GM23338 (cell line): ENCODE data around the gene BTBD3. TPM values are rescaled to one million over a fixed set of nuclear protein-coding genes. Genes with fewer than 3 reads are reported as not detected.

Experiments used
- ATAC-seq: fragments of 200-7000 bp; cut with Tn5 transposase; 3 replicates; pipeline ENCODE4 v1.9.1; 2020
- DNase-seq: peaks from one replicate; pipeline ENCODE4 v3.0.0-alpha.2; 2015; ENCODE audit warnings: low spot score
- H2AFZ ChIP-seq: fragments of 200-600 bp; sonication (generic); 2 replicates; pipeline ENCODE4 v1.8.0; 2016; ENCODE audit warnings: antibody characterized with exemption, mild to moderate bottlenecking, moderate library complexity
- H3F3A ChIP-seq: fragments of 200-600 bp; sonication (generic); replicated peaks from 2 replicates; pipeline ENCODE4 v1.8.0; 2017; ENCODE audit warnings: antibody characterized with exemption, mixed run types, low read depth
- H3K27ac ChIP-seq: fragments of 200-600 bp; sonication (generic); 2 replicates; pipeline ENCODE4 v1.6.1; 2016; ENCODE audit warnings: low read depth
- H3K27me3 ChIP-seq: fragments of 200-600 bp; sonication (generic); 2 replicates; pipeline ENCODE4 v1.8.0; 2016; ENCODE audit warnings: mild to moderate bottlenecking, mixed run types, moderate library complexity; ENCODE audit not compliant: insufficient read depth
- H3K36me3 ChIP-seq: fragments of 200-600 bp; sonication (generic); 2 replicates; pipeline ENCODE4 v1.8.0; 2016; ENCODE audit warnings: mild to moderate bottlenecking; ENCODE audit not compliant: insufficient read depth
- H3K4me1 ChIP-seq: fragments of 200-600 bp; sonication (generic); 2 replicates; pipeline ENCODE4 v1.8.0; 2016; ENCODE audit warnings: mild to moderate bottlenecking, moderate library complexity; ENCODE audit not compliant: insufficient read depth
- H3K4me2 ChIP-seq: fragments of 200-600 bp; sonication (generic); 2 replicates; pipeline ENCODE4 v1.7.1; 2017; ENCODE audit warnings: mixed run types
- H3K4me3 ChIP-seq: fragments of 200-600 bp; sonication (generic); 2 replicates; pipeline ENCODE4 v1.6.1; 2016; ENCODE audit warnings: mixed run types
- H3K79me2 ChIP-seq: fragments of 200-600 bp; sonication (generic); replicated peaks from 2 replicates; pipeline ENCODE4 v1.8.0; 2017; ENCODE audit warnings: mild to moderate bottlenecking; ENCODE audit not compliant: insufficient read depth
- H3K9me2 ChIP-seq: fragments of 200-600 bp; sonication (generic); 2 replicates; pipeline ENCODE4 v1.8.0; 2017; ENCODE audit not compliant: insufficient read depth
- H4K20me1 ChIP-seq: fragments of 200-600 bp; sonication (generic); replicated peaks from 2 replicates; pipeline ENCODE4 v1.8.0; 2017; ENCODE audit warnings: mild to moderate bottlenecking; ENCODE audit not compliant: insufficient read depth
- H3K27ac Mint-ChIP-seq: 2 replicates; pipeline ENCODE4 v1.8.0; 2020; ENCODE audit warnings: inconsistent platforms, mild to moderate bottlenecking, moderate library complexity, mixed read lengths
- H3K27me3 Mint-ChIP-seq: 3 replicates; pipeline ENCODE4 v1.8.0; 2022; ENCODE audit warnings: low read depth, mild to moderate bottlenecking, moderate library complexity, mixed read lengths, inconsistent platforms; ENCODE audit not compliant: insufficient read depth, poor library complexity
- H3K36me3 Mint-ChIP-seq: 3 replicates; pipeline ENCODE4 v1.8.0; 2021; ENCODE audit warnings: low read depth, mild to moderate bottlenecking, inconsistent platforms, moderate library complexity, mixed read lengths
- H3K4me1 Mint-ChIP-seq: 3 replicates; pipeline ENCODE4 v1.8.0; 2020; ENCODE audit warnings: mild to moderate bottlenecking, inconsistent platforms, mixed read lengths
- H3K4me3 Mint-ChIP-seq: 3 replicates; pipeline ENCODE4 v1.8.0; 2021; ENCODE audit warnings: moderate library complexity, mild to moderate bottlenecking, inconsistent platforms, mixed read lengths
- H3K9me3 Mint-ChIP-seq: 3 replicates; pipeline ENCODE4 v1.8.0; 2020; ENCODE audit warnings: moderate library complexity, mild to moderate bottlenecking, inconsistent platforms, mixed read lengths
- CREB1 ChIP-seq: fragments of 250-450 bp; sonication (Bioruptor Pico); IDR thresholded peaks from 2 replicates; pipeline ENCODE4 v1.5.0; 2020; ENCODE audit warnings: low read depth, mild to moderate bottlenecking, moderate library complexity
- CTCF ChIP-seq, 2 experiments: fragments of 200-600 bp in 1 of 2; sonication (generic) in 1 of 2; conservative IDR thresholded peaks; 2 replicates each; pipeline versions ENCODE4 v1.5.1 to v1.6.1; 2016 to 2017; ENCODE audit warnings: antibody characterized with exemption in 2 of 2, low read depth in 2 of 2, mild to moderate bottlenecking in 2 of 2, moderate library complexity in 1 of 2
- EZH2 ChIP-seq: fragments of 200-600 bp; sonication (generic); IDR thresholded peaks from one replicate; pipeline ENCODE4 v1.8.0; 2017; ENCODE audit warnings: antibody characterized with exemption, mild to moderate bottlenecking, low read depth; ENCODE audit not compliant: unreplicated experiment
- EZH2phosphoT487 ChIP-seq: fragments of 200-600 bp; sonication (generic); IDR thresholded peaks from one replicate; pipeline ENCODE4 v1.8.1; 2018; ENCODE audit warnings: antibody characterized with exemption; ENCODE audit not compliant: unreplicated experiment
- JUNB ChIP-seq: IDR thresholded peaks from one replicate; pipeline ENCODE4 v1.6.1; 2016; ENCODE audit warnings: antibody characterized with exemption; ENCODE audit not compliant: unreplicated experiment
- NANOG ChIP-seq: IDR thresholded peaks from 2 replicates; pipeline ENCODE4 v1.6.1; 2016; ENCODE audit warnings: antibody characterized with exemption, borderline replicate concordance
- POLR2AphosphoS5 ChIP-seq: IDR thresholded peaks from 2 replicates; pipeline ENCODE4 v1.6.1; 2016; ENCODE audit warnings: antibody characterized with exemption, low read depth
- REST ChIP-seq: IDR thresholded peaks from one replicate; pipeline ENCODE4 v1.6.1; 2018; ENCODE audit warnings: antibody characterized with exemption; ENCODE audit not compliant: unreplicated experiment
- STAT1 ChIP-seq: IDR thresholded peaks from one replicate; pipeline ENCODE4 v1.6.1; 2016; ENCODE audit warnings: antibody characterized with exemption; ENCODE audit not compliant: unreplicated experiment
- ZNF114 ChIP-seq: fragments of 250-450 bp; sonication (Bioruptor Pico); IDR thresholded peaks from 2 replicates; pipeline ENCODE4 v1.5.0; 2020; ENCODE audit warnings: mild to moderate bottlenecking, moderate library complexity
- ZNF331 ChIP-seq: fragments of 250-450 bp; sonication (Bioruptor Pico); IDR thresholded peaks from 2 replicates; pipeline ENCODE4 v1.5.0; 2020; ENCODE audit warnings: low read depth, mild to moderate bottlenecking, moderate library complexity
- ZNF462 ChIP-seq: fragments of 250-450 bp; sonication (Bioruptor Pico); IDR thresholded peaks from 2 replicates; pipeline ENCODE4 v1.5.0; 2020; ENCODE audit warnings: mild to moderate bottlenecking, moderate library complexity
- polyA plus RNA-seq: library from polyadenylated mRNA; unstranded; fragments of >200 nt; fragmentation: Nextera tagmentation; extraction: Ambion mirVana; gene quantifications from 2 replicates; pipeline ENCODE4 v1.2.1, GENCODE V29; 2016
- total RNA-seq: library from RNA; depleted of rRNA; stranded (reverse); fragments of >200 nt; shearing (Covaris generic); gene quantifications from 2 replicates; pipeline ENCODE4 v1.2.3, GENCODE V29; 2014
- TF ChIP-seq, protein P1 (sequence below): IDR thresholded peaks from 2 replicates; pipeline ENCODE4 v1.6.1; 2016; ENCODE audit warnings: antibody characterized with exemption

BTBD3 gene
- total and polyA plus RNA-seq, 2 experiments from 2014 or later: 11.8 to 45.1 TPM

- Histone ChIP-seq H3K4me3 (no peak overlapping the region), H3K27ac (no peak overlapping the region), H3K4me2 (no peak overlapping the region), H3K27me3 (no peaks in the 10 kb centered on the region), H3K9me2 (peaks cover 16% of the 10 kb centered on the region; the same call in 1 of the 2 replicates), H3F3A (no peaks in the 10 kb centered on the region), H2AFZ (no peak overlapping the region), H3K36me3 (no peaks in the 10 kb centered on the region), H3K79me2 (no peaks in the 10 kb centered on the region), H4K20me1 (no peaks in the 10 kb centered on the region), H3K4me1 (no peaks in the 10 kb centered on the region)
- H3K27me3 Mint-ChIP-seq: no peaks in the 10 kb centered on the region
- ATAC-seq (no peak), DNase-seq (no peak)
- H3K36me3 Mint-ChIP-seq: no peaks in the 10 kb centered on the region; the same call in 2 of the 3 replicates
- no peak overlapping the region for H3K4me3 Mint-ChIP-seq
- H3K4me1 Mint-ChIP-seq: no peaks in the 10 kb centered on the region
- no peaks in the 10 kb centered on the region for H3K9me3 Mint-ChIP-seq
- H3K27ac Mint-ChIP-seq: no peak overlapping the region
- TF ChIP-seq STAT1 (no peak), JUNB (no peak), CREB1 (no peak), CTCF (conservative IDR thresholded peaks at IDR 0.05; ENCODE audit: low read depth in 2 of 2) (no peak), ZNF462 (no peak), POLR2AphosphoS5 (no peak), ZNF114 (CRISPR knock-in tag) (no peak), ZNF331 (no peak), EZH2phosphoT487 (no peak), REST (no peak), EZH2 (no peak), NANOG (no peak)
- TF ChIP-seq, protein P1, sequence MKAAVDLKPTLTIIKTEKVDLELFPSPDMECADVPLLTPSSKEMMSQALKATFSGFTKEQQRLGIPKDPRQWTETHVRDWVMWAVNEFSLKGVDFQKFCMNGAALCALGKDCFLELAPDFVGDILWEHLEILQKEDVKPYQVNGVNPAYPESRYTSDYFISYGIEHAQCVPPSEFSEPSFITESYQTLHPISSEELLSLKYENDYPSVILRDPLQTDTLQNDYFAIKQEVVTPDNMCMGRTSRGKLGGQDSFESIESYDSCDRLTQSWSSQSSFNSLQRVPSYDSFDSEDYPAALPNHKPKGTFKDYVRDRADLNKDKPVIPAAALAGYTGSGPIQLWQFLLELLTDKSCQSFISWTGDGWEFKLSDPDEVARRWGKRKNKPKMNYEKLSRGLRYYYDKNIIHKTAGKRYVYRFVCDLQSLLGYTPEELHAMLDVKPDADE: no peak
These were observed 24.0 kb downstream of the BTBD3 start for GRCh38 chr20:11941593-11942246.
